ENCODE results near the gene NBPF3.

DNA sequence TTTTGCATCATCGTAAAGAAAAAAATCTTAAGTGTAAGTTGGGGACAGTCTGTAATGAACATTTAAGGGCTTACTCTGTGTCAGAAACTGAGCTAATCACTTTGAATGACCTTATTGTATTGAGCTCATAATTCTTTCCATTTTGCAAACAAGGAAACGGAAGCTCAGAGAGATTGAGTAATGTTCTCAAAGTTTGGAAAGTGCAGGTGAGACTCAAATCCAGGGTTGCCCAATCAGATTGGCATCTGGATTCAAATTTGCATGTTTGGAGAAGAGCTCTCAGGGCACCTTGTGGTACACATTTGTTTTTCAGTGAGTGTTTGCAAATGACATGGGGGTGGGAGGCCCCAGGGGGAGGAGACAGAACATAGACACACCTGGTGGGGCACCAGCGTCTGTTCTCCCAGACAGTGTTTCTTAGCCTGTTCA, 77.2 kb downstream of the NBPF3 start:
- TF ChIP-seq, protein P1, sequence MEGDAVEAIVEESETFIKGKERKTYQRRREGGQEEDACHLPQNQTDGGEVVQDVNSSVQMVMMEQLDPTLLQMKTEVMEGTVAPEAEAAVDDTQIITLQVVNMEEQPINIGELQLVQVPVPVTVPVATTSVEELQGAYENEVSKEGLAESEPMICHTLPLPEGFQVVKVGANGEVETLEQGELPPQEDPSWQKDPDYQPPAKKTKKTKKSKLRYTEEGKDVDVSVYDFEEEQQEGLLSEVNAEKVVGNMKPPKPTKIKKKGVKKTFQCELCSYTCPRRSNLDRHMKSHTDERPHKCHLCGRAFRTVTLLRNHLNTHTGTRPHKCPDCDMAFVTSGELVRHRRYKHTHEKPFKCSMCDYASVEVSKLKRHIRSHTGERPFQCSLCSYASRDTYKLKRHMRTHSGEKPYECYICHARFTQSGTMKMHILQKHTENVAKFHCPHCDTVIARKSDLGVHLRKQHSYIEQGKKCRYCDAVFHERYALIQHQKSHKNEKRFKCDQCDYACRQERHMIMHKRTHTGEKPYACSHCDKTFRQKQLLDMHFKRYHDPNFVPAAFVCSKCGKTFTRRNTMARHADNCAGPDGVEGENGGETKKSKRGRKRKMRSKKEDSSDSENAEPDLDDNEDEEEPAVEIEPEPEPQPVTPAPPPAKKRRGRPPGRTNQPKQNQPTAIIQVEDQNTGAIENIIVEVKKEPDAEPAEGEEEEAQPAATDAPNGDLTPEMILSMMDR (IDR thresholded peaks at IDR 0.05), result no peak
- no peak for TF ChIP-seq EP300 (IDR thresholded peaks at IDR 0.05)
